K562 treated with DMSO at 1 percent for 24 hours (cell line): ENCODE data around the gene OTP. TPM values are rescaled to one million over a fixed set of nuclear protein-coding genes. Genes with fewer than 3 reads are reported as not detected.

Source experiments
- total RNA-seq: library from RNA; unstranded; fragments of 300-600 nt; gene quantifications from 2 replicates; pipeline ENCODE4 v1.2.3, GENCODE V29; 2022; ENCODE audit warnings: low read depth; ENCODE audit not compliant: insufficient read depth

The OTP gene
- total RNA-seq: 0.51 and 1.1 TPM in 2 replicates

GRCh38 chr5:77637998-77638762 lies at the start of gene OTP:
TSS of gene OTP (minus strand) at chr5:77638713. CDS start at chr5:77638549, 164 bp downstream.

Other genes starting within 250 kb of the OTP start
- gene WDR41, start 146.4 kb downstream of the OTP start, total RNA-seq: 25.1 and 37.0 TPM in 2 replicates
- gene TBCA, start 137.6 kb upstream of the OTP start, total RNA-seq: 367 and 384 TPM in 2 replicates